Adipose tissue (tissue), 3 donors: Measurements from ENCODE around the gene DHX58. TPM values are rescaled to one million over a fixed set of nuclear protein-coding genes. Genes with fewer than 3 reads are reported as not detected.

Experiments
- H3K27ac ChIP-seq: one replicate; pipeline ENCODE4 v1.5.1; 2013; ENCODE audit warnings: low read depth, low read length
- WGBS, 3 donors: extraction: QIAGEN DNeasy Blood & Tissue Kit; methylation state at CpG; one replicate each; pipeline ENCODE4 v1.1.7; 2013; 5-methylcytosine and 5-hydroxymethylcytosine counted together
- polyA plus RNA-seq, 3 donors: library from polyadenylated mRNA; stranded (reverse); fragments of 200-250 nt; gene quantifications; one replicate each; pipeline ENCODE4 v1.2.3, GENCODE V29; 2013
- donor health status: healthy with polysubstance abuse.
- donor health status: Bipolar disorder and iron deficiency.
- donor health status: healthy.

The DHX58 gene
- polyA plus RNA-seq, 3 donors = 6.2 to 17.4 (median 7.0) TPM

GRCh38 chr17:42068979-42069378 is 43.5 kb downstream of the DHX58 start:
- WGBS, 3 donors = 72 to 84% (median 76%) methylated on average over 3 of the region's 3 CpGs
- no peak overlapping the region for H3K27ac ChIP-seq

DNA sequence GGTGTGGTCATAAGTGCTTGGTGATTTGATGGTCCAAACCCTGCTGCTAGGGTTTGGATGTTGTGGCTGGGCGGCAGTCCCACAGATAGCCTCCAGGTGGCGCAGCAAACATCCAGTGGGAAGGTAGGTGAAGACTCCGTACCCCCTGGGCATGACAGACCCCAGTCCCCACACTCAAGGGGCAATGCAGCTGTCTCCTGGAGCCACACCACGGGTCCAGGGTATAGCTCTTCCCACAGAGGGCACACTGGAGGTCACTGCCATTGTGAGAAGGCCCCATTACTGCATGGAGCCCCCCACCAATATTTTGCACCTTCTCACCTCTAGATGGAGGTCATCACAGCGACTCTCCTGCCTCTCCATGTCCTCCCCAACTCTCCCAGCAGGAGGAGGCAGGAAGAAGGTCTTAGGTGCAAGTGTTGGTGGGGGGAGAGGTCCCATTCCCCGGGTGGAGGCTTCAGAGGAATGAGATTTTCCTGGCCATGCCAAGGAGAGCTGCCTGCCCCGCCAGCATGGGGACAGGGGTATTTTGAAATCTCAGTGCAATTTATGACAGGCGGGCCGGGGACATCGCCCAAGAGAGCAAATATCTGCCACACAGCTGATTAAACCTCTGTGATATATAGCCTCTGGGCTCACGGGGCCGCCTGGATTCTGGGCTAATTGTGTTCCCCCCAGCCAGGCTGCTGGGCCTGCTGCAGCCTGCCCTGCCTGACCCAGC is 45.0 kb downstream of the DHX58 start:
- WGBS, 3 donors = 25 to 44% (median 34%) methylated on average over 12 of the region's 12 CpGs
- no peak overlapping the region for H3K27ac ChIP-seq

DNA sequence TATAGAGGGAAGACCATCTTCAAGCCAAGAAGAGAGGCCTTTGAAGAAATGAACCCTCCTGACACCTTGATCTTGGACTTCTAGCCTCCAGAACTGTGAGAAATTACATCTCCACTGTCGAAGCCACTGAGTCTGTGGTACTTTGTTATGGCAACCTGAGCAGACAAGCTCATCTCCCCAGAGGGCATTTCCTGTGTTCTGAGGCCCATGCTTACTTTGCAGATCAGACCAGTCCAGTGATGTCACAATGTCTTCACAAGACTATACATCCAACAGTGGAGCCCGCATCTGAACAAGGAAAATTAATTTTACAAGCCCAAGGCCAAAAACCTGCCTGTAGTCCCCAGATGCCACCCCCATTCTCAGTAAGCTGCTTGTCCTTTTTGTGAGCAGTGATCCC is 47.3 kb downstream of the DHX58 start:
- 64 to 76% (median 66%) methylated on average over 2 of the region's 2 CpGs for WGBS, 3 donors
- H3K27ac ChIP-seq = no peak overlapping the region

- WGBS, 3 donors = 87 to 91% (median 88%) methylated on average over 14 of the region's 14 CpGs
- H3K27ac ChIP-seq = no peak overlapping the region
Measured at GRCh38 chr17:42062681-42063080, 49.8 kb downstream of the DHX58 start.

DNA sequence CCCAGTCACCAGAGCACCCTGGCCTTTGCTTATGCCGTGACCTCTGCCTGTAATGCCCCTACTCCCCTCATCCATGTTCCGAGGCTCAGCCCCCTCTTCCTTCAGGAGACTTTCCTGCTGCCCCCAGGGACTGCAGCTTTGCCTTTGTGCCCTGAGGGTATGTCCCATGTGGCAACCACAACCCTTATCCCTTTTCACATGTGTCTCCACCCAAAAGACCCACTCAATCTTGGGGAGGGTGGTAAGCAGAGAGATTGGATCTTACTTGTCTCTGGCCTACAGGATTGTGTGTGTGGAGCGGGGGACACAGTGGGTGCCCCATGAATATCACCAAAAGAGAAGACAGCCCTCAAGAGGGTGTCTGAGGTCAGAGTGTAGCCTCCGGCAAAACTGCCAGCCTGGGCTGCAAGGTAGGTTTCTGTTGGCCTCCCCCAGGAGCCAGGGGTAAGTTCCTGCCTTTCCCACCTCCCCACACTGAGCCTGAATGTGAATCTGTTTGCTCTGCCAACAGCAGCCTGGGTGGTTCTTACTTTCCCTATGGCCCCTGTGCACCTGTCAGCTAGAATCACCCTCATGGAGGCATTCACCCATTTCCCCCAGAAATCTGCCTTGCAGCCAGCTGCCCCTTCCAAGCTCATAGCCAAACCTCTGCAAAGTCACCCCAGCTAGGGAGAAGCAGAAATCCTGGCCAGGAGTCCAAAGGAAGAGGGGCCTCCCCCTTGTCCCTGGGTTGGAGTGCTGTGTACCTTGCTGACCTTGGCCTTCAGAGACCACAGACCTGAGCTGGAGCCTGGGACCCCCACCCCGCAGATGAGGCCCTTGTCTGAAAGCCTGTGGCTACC is 50.6 kb downstream of the DHX58 start:
- WGBS, 3 donors = 68 to 72% (median 69%) methylated on average over 5 of the region's 5 CpGs
- H3K27ac ChIP-seq = no peak overlapping the region

DNA sequence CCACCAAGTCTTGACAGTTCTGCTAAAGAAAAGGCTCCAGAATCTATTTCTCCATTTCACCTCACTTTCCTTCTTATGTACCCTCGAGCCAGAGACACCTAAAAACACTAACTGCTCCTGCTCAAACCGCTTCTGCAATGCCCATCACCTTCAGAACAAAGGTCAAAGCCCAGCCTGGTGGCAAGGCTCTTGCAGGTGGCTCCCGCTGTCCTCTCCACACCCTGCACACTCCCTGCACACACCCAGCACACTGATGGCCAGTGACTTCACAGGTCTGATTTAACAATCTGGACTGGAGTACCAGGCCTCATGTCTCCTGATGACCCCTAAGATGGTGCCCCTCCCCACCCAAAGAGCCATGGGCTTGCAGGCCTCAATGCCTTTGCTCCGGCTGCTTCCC is 52.3 kb downstream of the DHX58 start:
- 85 to 95% (median 89%) methylated on average over 4 of the region's 4 CpGs for WGBS, 3 donors
- H3K27ac ChIP-seq = no peak overlapping the region

DNA sequence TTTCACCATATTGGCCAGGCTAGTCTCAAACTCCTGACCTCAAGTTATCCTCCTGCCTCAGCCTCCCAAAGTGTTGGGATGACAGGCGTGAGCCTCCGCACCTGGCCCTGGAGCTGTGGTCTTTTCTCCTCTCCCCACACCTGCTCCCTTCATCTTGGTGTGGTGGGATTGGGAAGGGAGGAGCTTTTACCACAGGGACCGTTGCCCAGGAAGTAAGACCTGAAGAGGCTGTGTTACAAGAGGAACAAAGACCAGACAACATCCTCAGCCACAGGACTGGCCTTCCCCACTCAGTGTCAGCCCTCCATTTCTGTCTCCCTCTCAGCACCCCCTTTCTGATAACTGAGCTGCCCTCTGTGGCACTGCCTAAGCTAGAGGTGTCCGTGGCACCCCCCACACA is 52.7 kb downstream of the DHX58 start:
- no peak overlapping the region for H3K27ac ChIP-seq
- 62 to 70% (median 68%) methylated on average over 4 of the region's 4 CpGs for WGBS, 3 donors

DNA sequence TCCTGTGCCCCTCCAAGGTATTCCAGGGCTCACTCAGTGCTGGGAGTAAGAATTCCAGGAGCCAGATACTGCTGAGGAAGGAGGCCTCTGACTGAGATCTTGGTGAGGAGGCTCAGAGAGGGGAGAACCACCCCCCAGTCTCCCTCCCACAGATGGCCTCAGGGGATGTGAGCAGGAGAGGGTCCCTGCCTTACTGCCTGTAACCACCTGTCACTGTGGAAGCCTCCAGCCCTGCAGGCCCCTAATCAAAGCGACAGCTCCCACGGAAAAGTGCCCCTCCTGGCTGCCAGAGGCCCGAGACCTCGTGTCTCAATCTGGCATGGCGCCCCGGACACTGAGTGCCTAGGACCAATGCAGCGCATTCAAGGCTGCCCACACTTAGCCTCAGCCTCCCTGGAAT is 54.5 kb downstream of the DHX58 start:
- H3K27ac ChIP-seq = no peak overlapping the region
- WGBS, 3 donors = 63 to 81% (median 72%) methylated on average over 7 of the region's 7 CpGs

DNA sequence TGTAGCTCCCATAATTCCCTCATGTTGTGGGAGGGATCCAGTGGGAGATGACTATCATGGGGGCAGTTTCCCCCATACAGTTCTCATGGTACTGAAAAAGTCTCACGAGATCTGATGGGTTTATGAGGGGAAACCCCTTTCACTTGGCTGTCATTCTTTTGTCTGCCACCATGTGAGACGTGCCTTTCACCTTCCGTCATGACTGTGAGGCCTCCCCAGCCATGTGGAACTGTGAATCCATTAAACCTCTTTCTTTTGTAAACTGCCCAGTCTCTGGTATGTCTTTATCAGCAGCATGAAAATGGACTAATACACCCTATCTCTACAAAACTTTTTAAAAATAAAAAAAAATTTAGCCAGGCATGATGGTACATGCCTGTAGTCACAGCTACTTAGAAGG is 55.9 kb downstream of the DHX58 start:
- no peak overlapping the region for H3K27ac ChIP-seq
- 73 to 82% (median 82%) methylated on average over 3 of the region's 3 CpGs for WGBS, 3 donors

DNA sequence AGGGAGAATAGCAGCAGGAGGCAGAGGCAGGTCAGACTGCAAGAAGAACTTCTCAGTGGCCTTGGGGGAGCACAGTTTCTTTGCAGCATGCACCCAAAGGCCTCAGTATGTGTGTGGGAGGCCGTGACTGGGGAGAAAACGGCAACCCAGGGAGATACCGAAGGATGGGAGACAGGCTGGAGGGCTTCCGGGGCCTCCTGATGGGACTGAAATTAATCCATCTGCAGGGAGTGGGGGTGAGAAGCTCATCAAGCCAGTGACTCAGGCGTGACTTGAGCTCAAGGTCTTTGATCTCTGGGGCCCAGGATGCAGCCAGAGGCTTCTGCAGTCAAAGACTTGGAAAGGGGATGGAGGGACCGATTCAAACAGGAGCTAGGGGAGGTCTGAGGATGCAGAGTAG is 57.0 kb downstream of the DHX58 start:
- H3K27ac ChIP-seq = no peak overlapping the region
- 54 to 59% (median 58%) methylated on average over 6 of the region's 6 CpGs for WGBS, 3 donors

- H3K27ac ChIP-seq = no peak overlapping the region
- 28 to 40% (median 34%) methylated on average over 3 of the region's 3 CpGs for WGBS, 3 donors
Measured at GRCh38 chr17:42055027-42055426, 57.5 kb downstream of the DHX58 start.

- WGBS, 3 donors = 30 to 51% (median 36%) methylated on average over 12 of the region's 12 CpGs
- H3K27ac ChIP-seq = no peak overlapping the region
Measured at GRCh38 chr17:42053731-42054500, 58.6 kb downstream of the DHX58 start.

- H3K27ac ChIP-seq = no peak overlapping the region
- 76 to 84% (median 81%) methylated on average over 6 of the region's 6 CpGs for WGBS, 3 donors
Measured at GRCh38 chr17:42052346-42052877, 60.1 kb downstream of the DHX58 start.

DNA sequence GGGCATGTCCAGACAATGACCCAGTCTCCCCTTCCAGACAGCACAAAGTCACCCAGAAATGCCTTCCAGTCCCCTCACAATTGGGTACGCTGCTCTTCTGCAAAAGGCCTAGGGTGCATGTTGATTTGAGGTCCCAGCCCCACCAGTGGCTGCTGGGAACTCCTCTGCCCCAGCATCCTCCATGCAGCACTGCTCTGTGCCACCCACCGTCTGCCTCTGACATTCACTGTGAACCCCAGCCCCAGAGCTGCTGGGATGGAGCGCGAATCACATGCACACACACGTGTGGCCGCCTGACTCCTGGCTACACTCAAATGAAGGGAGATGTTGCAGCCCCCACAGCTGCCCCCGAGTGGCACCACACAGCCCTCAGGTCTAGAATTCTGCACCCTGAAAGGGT is 60.9 kb downstream of the DHX58 start:
- 91 to 95% (median 94%) methylated on average over 7 of the region's 7 CpGs for WGBS, 3 donors
- no peak overlapping the region for H3K27ac ChIP-seq

Other genes with a start within 250 kb of the DHX58 start
- gene KLHL11, start 247.3 kb downstream of the DHX58 start, polyA plus RNA-seq = 1 to 10 TPM in 1 of 3 donors, under 1 TPM in 2; 0.89 to 1.4 (median 0.90) TPM
- gene ACLY, start 193.8 kb downstream of the DHX58 start, polyA plus RNA-seq = 100 to 1,000 TPM in 1 of 3 donors, 10 to 100 TPM in 2; 41.5 to 104 (median 68.9) TPM
- under 1 TPM; 0.48 to 0.79 (median 0.64) TPM for gene ODAD4, start 182.1 kb downstream of the DHX58 start, polyA plus RNA-seq
- gene CNP, start 145.9 kb downstream of the DHX58 start, polyA plus RNA-seq = 10 to 100 TPM; 19.4 to 45.6 (median 38.2) TPM
- 10 to 100 TPM; 43.8 to 86.1 (median 65.2) TPM for gene DNAJC7, start 95.3 kb downstream of the DHX58 start, polyA plus RNA-seq
- 10 to 100 TPM; 13.5 to 35.1 (median 30.9) TPM for gene NKIRAS2, start 92.6 kb downstream of the DHX58 start, polyA plus RNA-seq
- gene C17orf113, start 62.1 kb downstream of the DHX58 start, polyA plus RNA-seq = 1 to 10 TPM in 1 of 3 donors, under 1 TPM in 2; 0.12 to 1.5 (median 0.22) TPM
- 1 to 10 TPM in 1 of 3 donors, under 1 TPM in 2; 0.10 to 2.0 (median 0.67) TPM for gene ZNF385C, start 14.2 kb downstream of the DHX58 start, polyA plus RNA-seq
- gene KAT2A, start 8.7 kb upstream of the DHX58 start, polyA plus RNA-seq = 10 to 100 TPM; 37.5 to 57.1 (median 40.9) TPM
- under 1 TPM; 0.09 to 0.70 (median 0.34) TPM for gene HSPB9, start 10.1 kb upstream of the DHX58 start, polyA plus RNA-seq
- 100 to 1,000 TPM in 2 of 3 donors, 10 to 100 TPM in 1; 62.4 to 190 (median 182) TPM for gene RAB5C, start 42.3 kb upstream of the DHX58 start, polyA plus RNA-seq
- under 1 TPM; 0.06 to 0.56 (median 0.19) TPM for gene KCNH4, start 68.4 kb upstream of the DHX58 start, polyA plus RNA-seq
- not detected for gene HCRT, start 72.7 kb upstream of the DHX58 start, polyA plus RNA-seq
- 10 to 100 TPM; 16.5 to 20.3 (median 19.4) TPM for gene GHDC, start 81.8 kb upstream of the DHX58 start, polyA plus RNA-seq
- gene STAT5B, start 163.7 kb upstream of the DHX58 start, polyA plus RNA-seq = 10 to 100 TPM; 17.4 to 60.8 (median 47.1) TPM
- 100 to 1,000 TPM in 1 of 3 donors, 10 to 100 TPM in 2; 22.7 to 151 (median 57.1) TPM for gene STAT5A, start 175.8 kb upstream of the DHX58 start, polyA plus RNA-seq